Activated T-cell treated with anti-CD3 and anti-CD28 coated beads, Interleukin-2, amount 50 U/mL, for 4 hours (primary cell): Measurements from ENCODE around the gene NOVA2. TPM values are rescaled to one million over a fixed set of nuclear protein-coding genes. Genes with fewer than 3 reads are reported as not detected.
A peak's percentile ranks its signal among the peaks of the same experiment; 100 is the strongest.

Experiments used
- ATAC-seq, 2 donors: fragments of 200-7000 bp; cut with Tn5 transposase; one replicate each; pipeline ENCODE4 v1.10.0; 2021
- DNase-seq: peaks from one replicate; pipeline ENCODE4 v3.0.0-alpha.2; 2020
- H3K27me3 Mint-ChIP-seq: one replicate; pipeline ENCODE4 v1.8.0; 2021; ENCODE audit warnings: low read depth, mixed read lengths
- H3K36me3 Mint-ChIP-seq: one replicate; pipeline ENCODE4 v1.8.0; 2022; ENCODE audit warnings: mixed read lengths; ENCODE audit not compliant: insufficient read depth
- H3K4me1 Mint-ChIP-seq: one replicate; pipeline ENCODE4 v1.8.0; 2021; ENCODE audit warnings: low read depth, mixed read lengths
- H3K4me3 Mint-ChIP-seq: one replicate; pipeline ENCODE4 v1.8.0; 2021; ENCODE audit warnings: mild to moderate bottlenecking, moderate library complexity, mixed read lengths
- H3K9me3 Mint-ChIP-seq: one replicate; pipeline ENCODE4 v1.8.0; 2021; ENCODE audit warnings: mixed read lengths
- total RNA-seq, 3 donors: library from RNA; stranded (reverse); gene quantifications; one replicate each; pipeline ENCODE4 v1.2.1, GENCODE V29; 2021

NOVA2 gene
- total RNA-seq, 3 donors from 2014 or later: not detected

GRCh38 chr19:45990113-45990728 is 16.6 kb upstream of the NOVA2 start:
- ATAC-seq (no peak), DNase-seq (no peak)
- Mint-ChIP-seq H3K27me3 (peaks cover 18% of the 10 kb centered on the region), H3K36me3 (no peaks in the 10 kb centered on the region), H3K9me3 (no peaks in the 10 kb centered on the region), H3K4me3 (no peak overlapping the region), H3K4me1 (no peaks in the 10 kb centered on the region)

GRCh38 chr19:45985321-45985720 is 11.7 kb upstream of the NOVA2 start:
- no peaks in the 10 kb centered on the region for H3K9me3 Mint-ChIP-seq
- DNase-seq (no peak), ATAC-seq (no peak)
- peaks cover 2% of the 10 kb centered on the region for H3K36me3 Mint-ChIP-seq
- no peaks in the 10 kb centered on the region for H3K4me1 Mint-ChIP-seq
- H3K27me3 Mint-ChIP-seq: peaks cover 17% of the 10 kb centered on the region
- H3K4me3 Mint-ChIP-seq: no peak overlapping the region

- Mint-ChIP-seq H3K4me3 (no peak overlapping the region), H3K27me3 (peaks cover 18% of the 10 kb centered on the region), H3K4me1 (no peaks in the 10 kb centered on the region), H3K36me3 (peaks cover 2% of the 10 kb centered on the region), H3K9me3 (no peaks in the 10 kb centered on the region)
- ATAC-seq: no peak
- no peak for DNase-seq
Measured at GRCh38 chr19:45981350-45981749, 7.7 kb upstream of the NOVA2 start.

- ATAC-seq (no peak), DNase-seq (no peak)
- Mint-ChIP-seq H3K9me3 (no peaks in the 10 kb centered on the region), H3K36me3 (no peaks in the 10 kb centered on the region), H3K27me3 (peaks cover 42% of the 10 kb centered on the region), H3K4me3 (no peak overlapping the region), H3K4me1 (peaks cover 2% of the 10 kb centered on the region)
Measured at GRCh38 chr19:45978156-45978555, 4.5 kb upstream of the NOVA2 start.

- DNase-seq: no peak
- H3K36me3 Mint-ChIP-seq: no peaks in the 10 kb centered on the region
- H3K9me3 Mint-ChIP-seq: no peaks in the 10 kb centered on the region
- peaks cover 54% of the 10 kb centered on the region for H3K27me3 Mint-ChIP-seq
- H3K4me1 Mint-ChIP-seq: peaks cover 13% of the 10 kb centered on the region
- no peak overlapping the region for H3K4me3 Mint-ChIP-seq
- ATAC-seq: no peak
Measured at GRCh38 chr19:45976178-45976577, 2.5 kb upstream of the NOVA2 start.

GRCh38 chr19:45975306-45976070 is 1.8 kb upstream of the NOVA2 start:
- Mint-ChIP-seq H3K36me3 (no peaks in the 10 kb centered on the region), H3K4me1 (peaks cover 16% of the 10 kb centered on the region), H3K4me3 (no peak overlapping the region), H3K9me3 (no peaks in the 10 kb centered on the region), H3K27me3 (peaks cover 58% of the 10 kb centered on the region)
- DNase-seq (no peak), ATAC-seq (no peak)

- H3K9me3 Mint-ChIP-seq: no peaks in the 10 kb centered on the region
- no peaks in the 10 kb centered on the region for H3K36me3 Mint-ChIP-seq
- H3K4me3 Mint-ChIP-seq: no peak overlapping the region
- peaks cover 76% of the 10 kb centered on the region for H3K27me3 Mint-ChIP-seq
- DNase-seq (no peak), ATAC-seq (no peak)
- peaks cover 16% of the 10 kb centered on the region for H3K4me1 Mint-ChIP-seq
Measured at GRCh38 chr19:45972947-45973540, 621 bp downstream of the NOVA2 start.

GRCh38 chr19:45972081-45972946 is 1.4 kb downstream of the NOVA2 start:
- Mint-ChIP-seq H3K27me3 (peaks cover 76% of the 10 kb centered on the region), H3K36me3 (no peaks in the 10 kb centered on the region), H3K4me1 (peaks cover 16% of the 10 kb centered on the region), H3K9me3 (no peaks in the 10 kb centered on the region), H3K4me3 (peak overlapping the region; percentile 5)
- ATAC-seq (peak; percentile 65 to 73), DNase-seq (peak; percentile 35)

GRCh38 chr19:45971260-45971902 is 2.3 kb downstream of the NOVA2 start:
- Mint-ChIP-seq H3K9me3 (no peaks in the 10 kb centered on the region), H3K4me3 (no peak overlapping the region), H3K36me3 (no peaks in the 10 kb centered on the region), H3K4me1 (peaks cover 16% of the 10 kb centered on the region), H3K27me3 (peaks cover 79% of the 10 kb centered on the region)
- DNase-seq (no peak), ATAC-seq (no peak)

- Mint-ChIP-seq H3K4me3 (no peak overlapping the region), H3K27me3 (peaks cover 73% of the 10 kb centered on the region), H3K9me3 (no peaks in the 10 kb centered on the region), H3K4me1 (peaks cover 16% of the 10 kb centered on the region), H3K36me3 (no peaks in the 10 kb centered on the region)
- no peak for ATAC-seq
- no peak for DNase-seq
Measured at GRCh38 chr19:45969676-45970075, 4.0 kb downstream of the NOVA2 start.

GRCh38 chr19:45968626-45969025 is 5.0 kb downstream of the NOVA2 start:
- Mint-ChIP-seq H3K4me1 (peaks cover 14% of the 10 kb centered on the region), H3K27me3 (peaks cover 69% of the 10 kb centered on the region), H3K36me3 (no peaks in the 10 kb centered on the region), H3K4me3 (no peak overlapping the region), H3K9me3 (no peaks in the 10 kb centered on the region)
- ATAC-seq (no peak), DNase-seq (no peak)

- ATAC-seq: no peak
- peaks cover 9% of the 10 kb centered on the region for H3K4me1 Mint-ChIP-seq
- H3K4me3 Mint-ChIP-seq: no peak overlapping the region
- no peaks in the 10 kb centered on the region for H3K9me3 Mint-ChIP-seq
- no peaks in the 10 kb centered on the region for H3K36me3 Mint-ChIP-seq
- H3K27me3 Mint-ChIP-seq: peaks cover 72% of the 10 kb centered on the region
- DNase-seq: no peak
Measured at GRCh38 chr19:45967246-45967645, 6.4 kb downstream of the NOVA2 start.

- H3K9me3 Mint-ChIP-seq: no peaks in the 10 kb centered on the region
- H3K4me3 Mint-ChIP-seq: no peak overlapping the region
- no peaks in the 10 kb centered on the region for H3K4me1 Mint-ChIP-seq
- no peaks in the 10 kb centered on the region for H3K36me3 Mint-ChIP-seq
- ATAC-seq (no peak), DNase-seq (no peak)
- H3K27me3 Mint-ChIP-seq: peaks cover 59% of the 10 kb centered on the region
Measured at GRCh38 chr19:45962021-45962420, 11.6 kb downstream of the NOVA2 start.
